ENCODE data around the gene SCN10A. TPM values are rescaled to one million over a fixed set of nuclear protein-coding genes. Genes with fewer than 3 reads are reported as not detected.

The SCN10A gene
- total and polyA plus RNA-seq, 9 of the 15 experiments (the other 6 are each of a cell fraction or from before 2014, with no cell fraction given): not detected

GRCh38 chr3:38648024-38648658 is 167.9 kb downstream of the SCN10A start (continued):
- peak; percentile 65 for TF ChIP-seq TFE3 (CRISPR knock-in tag; IDR thresholded peaks at IDR 0.05)

- ATAC-seq (no peak), DNase-seq (ENCODE audit: extremely low read depth in 1 of 4, low spot score in 3 of 4) (no peak), FAIRE-seq (no peak)
- Histone ChIP-seq H4K20me1 (replicated peaks; ENCODE audit: control insufficient read depth, insufficient read depth, low read length) (peaks cover 12% of the 10 kb centered on the region; the same call in 1 of the 2 replicates), H3K4me2 (ENCODE audit: insufficient read depth, low read length) (no peak overlapping the region), H3K4me3 (no peak overlapping the region), H3K79me2 (ENCODE audit: control insufficient read depth, insufficient read depth, low read length) (no peaks in the 10 kb centered on the region), H3K27ac (ENCODE audit: extremely low read depth, low read depth, low read length) (no peak overlapping the region), H3K9me3 (replicated peaks; ENCODE audit: control insufficient read depth, insufficient read depth, low read depth, low read length) (no peaks in the 10 kb centered on the region), H3K27me3 (ENCODE audit: control insufficient read depth in 2 of 2, insufficient read depth in 2 of 2, low read length in 2 of 2) (peaks cover 30 to 69% of the 10 kb centered on the region in 2 experiments; a peak in 4 of 5 replicates), H3K9me1 (ENCODE audit: control insufficient read depth, insufficient read depth, low read length) (no peaks in the 10 kb centered on the region), H2AFZ (ENCODE audit: low read depth, low read length) (no peak overlapping the region), H3K9ac (ENCODE audit: insufficient read depth in 1 of 2, low read depth in 2 of 2, low read length in 2 of 2) (no peak overlapping the region), H3K4me1 (replicated peaks in 1 of 2; ENCODE audit: control insufficient read depth in 2 of 2, insufficient read depth in 2 of 2, low read length in 2 of 2) (peaks cover 6 to 18% of the 10 kb centered on the region in 2 experiments), H3K36me3 (ENCODE audit: control insufficient read depth, insufficient read depth, low read length) (no peaks in the 10 kb centered on the region)
- no TSS peak for BruUV-seq (replicated peaks)
- intact Hi-C loops (cut with micrococcal nuclease) (no loop called here), in situ Hi-C loops (cut with MboI) (loop anchor here (5.0 kb wide), 1 partner anchor 195 kb away; no protein-coding TSS in a partner anchor)
- ChIA-PET POLR2A (interaction anchor here (0.7 to 0.8 kb wide), 2 partner anchors 28 to 441 kb away, joined by 3 to 4 read pairs; no protein-coding TSS in a partner anchor), CTCF (ENCODE audit: low intra/inter-chr PET ratio) (interaction anchor here (0.6 to 1.7 kb wide), 4 partner anchors 168 to 353 kb away, joined by 3 to 11 read pairs (median 4); no protein-coding TSS in a partner anchor)
- WGBS (ENCODE audit: insufficient coverage, low coverage, missing lambda C conversion rate): 14% methylated on average over 7 of the region's 7 CpGs
- TF ChIP-seq, protein P1, sequence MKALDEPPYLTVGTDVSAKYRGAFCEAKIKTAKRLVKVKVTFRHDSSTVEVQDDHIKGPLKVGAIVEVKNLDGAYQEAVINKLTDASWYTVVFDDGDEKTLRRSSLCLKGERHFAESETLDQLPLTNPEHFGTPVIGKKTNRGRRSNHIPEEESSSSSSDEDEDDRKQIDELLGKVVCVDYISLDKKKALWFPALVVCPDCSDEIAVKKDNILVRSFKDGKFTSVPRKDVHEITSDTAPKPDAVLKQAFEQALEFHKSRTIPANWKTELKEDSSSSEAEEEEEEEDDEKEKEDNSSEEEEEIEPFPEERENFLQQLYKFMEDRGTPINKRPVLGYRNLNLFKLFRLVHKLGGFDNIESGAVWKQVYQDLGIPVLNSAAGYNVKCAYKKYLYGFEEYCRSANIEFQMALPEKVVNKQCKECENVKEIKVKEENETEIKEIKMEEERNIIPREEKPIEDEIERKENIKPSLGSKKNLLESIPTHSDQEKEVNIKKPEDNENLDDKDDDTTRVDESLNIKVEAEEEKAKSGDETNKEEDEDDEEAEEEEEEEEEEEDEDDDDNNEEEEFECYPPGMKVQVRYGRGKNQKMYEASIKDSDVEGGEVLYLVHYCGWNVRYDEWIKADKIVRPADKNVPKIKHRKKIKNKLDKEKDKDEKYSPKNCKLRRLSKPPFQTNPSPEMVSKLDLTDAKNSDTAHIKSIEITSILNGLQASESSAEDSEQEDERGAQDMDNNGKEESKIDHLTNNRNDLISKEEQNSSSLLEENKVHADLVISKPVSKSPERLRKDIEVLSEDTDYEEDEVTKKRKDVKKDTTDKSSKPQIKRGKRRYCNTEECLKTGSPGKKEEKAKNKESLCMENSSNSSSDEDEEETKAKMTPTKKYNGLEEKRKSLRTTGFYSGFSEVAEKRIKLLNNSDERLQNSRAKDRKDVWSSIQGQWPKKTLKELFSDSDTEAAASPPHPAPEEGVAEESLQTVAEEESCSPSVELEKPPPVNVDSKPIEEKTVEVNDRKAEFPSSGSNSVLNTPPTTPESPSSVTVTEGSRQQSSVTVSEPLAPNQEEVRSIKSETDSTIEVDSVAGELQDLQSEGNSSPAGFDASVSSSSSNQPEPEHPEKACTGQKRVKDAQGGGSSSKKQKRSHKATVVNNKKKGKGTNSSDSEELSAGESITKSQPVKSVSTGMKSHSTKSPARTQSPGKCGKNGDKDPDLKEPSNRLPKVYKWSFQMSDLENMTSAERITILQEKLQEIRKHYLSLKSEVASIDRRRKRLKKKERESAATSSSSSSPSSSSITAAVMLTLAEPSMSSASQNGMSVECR (CRISPR knock-in tag; IDR thresholded peaks at IDR 0.05): no peak
- TF ChIP-seq NCOA4 (IDR thresholded peaks at IDR 0.05; ENCODE audit: partially characterized antibody): no peak
- TF ChIP-seq, protein P2, sequence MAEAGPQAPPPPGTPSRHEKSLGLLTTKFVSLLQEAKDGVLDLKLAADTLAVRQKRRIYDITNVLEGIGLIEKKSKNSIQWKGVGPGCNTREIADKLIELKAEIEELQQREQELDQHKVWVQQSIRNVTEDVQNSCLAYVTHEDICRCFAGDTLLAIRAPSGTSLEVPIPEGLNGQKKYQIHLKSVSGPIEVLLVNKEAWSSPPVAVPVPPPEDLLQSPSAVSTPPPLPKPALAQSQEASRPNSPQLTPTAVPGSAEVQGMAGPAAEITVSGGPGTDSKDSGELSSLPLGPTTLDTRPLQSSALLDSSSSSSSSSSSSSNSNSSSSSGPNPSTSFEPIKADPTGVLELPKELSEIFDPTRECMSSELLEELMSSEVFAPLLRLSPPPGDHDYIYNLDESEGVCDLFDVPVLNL (CRISPR knock-in tag; IDR thresholded peaks at IDR 0.05; ENCODE audit: low read depth): no peak
- TF ChIP-seq ARID3A (IDR thresholded peaks at IDR 0.05; ENCODE audit: borderline replicate concordance, low read depth, low read length): no peak
- TF ChIP-seq KAT7 (CRISPR knock-in tag; IDR thresholded peaks at IDR 0.05; ENCODE audit: borderline replicate concordance): no peak
- no peak for TF ChIP-seq ZNF668 (CRISPR knock-in tag; IDR thresholded peaks at IDR 0.05)
Measured at GRCh38 chr3:38647217-38647970, 168.6 kb downstream of the SCN10A start.
